HEK293 (cell line): Measurements from ENCODE around the gene NOP9.
A peak's percentile ranks its signal among the peaks of the same experiment; 100 is the strongest.

Experiments used
- CTCF ChIA-PET: fragments of 350-600 bp; formaldehyde crosslinking; extraction: SDS; loops from one replicate; lab custom pipeline; 2021; ENCODE audit warnings: antibody characterized with exemption; lab: Yijun Ruan, JAX
- POLR2A ChIA-PET: fragments of 300-600 bp; formaldehyde crosslinking; extraction: SDS; loops from one replicate; lab custom pipeline; 2020; ENCODE audit warnings: antibody characterized with exemption, inconsistent platforms; lab: Yijun Ruan, JAX
- H3K27ac ChIP-seq: fragments of 200-500 bp; sonication (Bioruptor generic); 2 replicates; pipeline ENCODE4 v1.5.1; 2014; ENCODE audit warnings: low read depth, low read length, control low read depth, inconsistent platforms; ENCODE audit errors: extremely low read depth
- H3K36me3 ChIP-seq, 2 experiments: fragments of 200-500 bp in 1 of 2; sonication (Bioruptor generic) in 1 of 2; 1 replicate in 1 of 2; 2 replicates in 1 of 2; pipeline ENCODE4 v1.5.1; 2014 to 2017; ENCODE audit warnings: inconsistent platforms in 2 of 2, low read length in 2 of 2; ENCODE audit not compliant: control insufficient read depth in 2 of 2, insufficient read depth in 1 of 2
- H3K4me1 ChIP-seq: fragments of 200-500 bp; sonication (Bioruptor generic); 2 replicates; pipeline ENCODE4 v1.5.1; 2014; ENCODE audit warnings: mild to moderate bottlenecking, low read length, inconsistent platforms; ENCODE audit not compliant: control insufficient read depth, insufficient read depth
- H3K4me3 ChIP-seq: 2 replicates; pipeline ENCODE4 v1.5.1; 2011; ENCODE audit warnings: low read depth, mild to moderate bottlenecking, control low read depth, low read length, moderate library complexity
- H3K9me3 ChIP-seq: fragments of 200-500 bp; sonication (Bioruptor generic); 2 replicates; pipeline ENCODE4 v1.5.1; 2014; ENCODE audit warnings: low read depth, low read length, inconsistent platforms; ENCODE audit not compliant: control insufficient read depth, insufficient read depth
- BCL6B ChIP-seq: fragments of 450-650 bp; formaldehyde crosslinking; IDR thresholded peaks from 2 replicates; pipeline ENCODE4 v1.5.1; 2017; ENCODE audit warnings: missing biosample characterization, missing genetic modification characterization
- GLI4 ChIP-seq: fragments of 450-650 bp; formaldehyde crosslinking; IDR thresholded peaks from 2 replicates; pipeline ENCODE4 v1.5.1; 2016; ENCODE audit warnings: missing biosample characterization, missing genetic modification characterization
- HOXC10 ChIP-seq: sonication (generic); formaldehyde crosslinking; IDR thresholded peaks from 2 replicates; pipeline ENCODE4 v1.8.1; 2023; ENCODE audit warnings: mild to moderate bottlenecking, missing genetic modification reagents
- INSM2 ChIP-seq: fragments of 450-650 bp; formaldehyde crosslinking; IDR thresholded peaks from 2 replicates; pipeline ENCODE4 v1.5.1; 2016; ENCODE audit warnings: missing biosample characterization, missing genetic modification characterization
- KLF16 ChIP-seq: fragments of 450-650 bp; formaldehyde crosslinking; IDR thresholded peaks from 2 replicates; pipeline ENCODE4 v1.5.1; 2017; ENCODE audit warnings: missing biosample characterization, missing genetic modification characterization
- MYNN ChIP-seq: fragments of 450-650 bp; formaldehyde crosslinking; IDR thresholded peaks from 2 replicates; pipeline ENCODE4 v1.5.1; 2016; ENCODE audit warnings: missing biosample characterization, missing genetic modification characterization, borderline replicate concordance
- SP3 ChIP-seq: fragments of 450-650 bp; formaldehyde crosslinking; IDR thresholded peaks from 2 replicates; pipeline ENCODE4 v1.5.1; 2016; ENCODE audit warnings: missing biosample characterization, missing genetic modification characterization
- YY1 ChIP-seq: fragments of 450-650 bp; formaldehyde crosslinking; IDR thresholded peaks from 2 replicates; pipeline ENCODE4 v1.5.1; 2018; ENCODE audit warnings: missing biosample characterization, missing genetic modification characterization
- ZFHX2 ChIP-seq: fragments of 450-650 bp; formaldehyde crosslinking; conservative IDR thresholded peaks from 2 replicates; pipeline ENCODE4 v1.5.1; 2016; ENCODE audit warnings: missing biosample characterization, missing genetic modification characterization
- ZNF114 ChIP-seq: fragments of 450-650 bp; formaldehyde crosslinking; IDR thresholded peaks from 2 replicates; pipeline ENCODE4 v1.5.0; 2017; ENCODE audit warnings: missing biosample characterization, missing genetic modification characterization
- ZNF121 ChIP-seq: fragments of 450-650 bp; formaldehyde crosslinking; IDR thresholded peaks from 2 replicates; pipeline ENCODE4 v1.5.1; 2016; ENCODE audit warnings: missing biosample characterization, missing genetic modification characterization
- ZNF16 ChIP-seq: fragments of 450-650 bp; formaldehyde crosslinking; IDR thresholded peaks from 2 replicates; pipeline ENCODE4 v1.5.1; 2016; ENCODE audit warnings: low read depth, missing biosample characterization, missing genetic modification characterization
- ZNF169 ChIP-seq: fragments of 450-650 bp; formaldehyde crosslinking; IDR thresholded peaks from 2 replicates; pipeline ENCODE4 v1.5.1; 2016; ENCODE audit warnings: missing biosample characterization, missing genetic modification characterization
- ZNF404 ChIP-seq: fragments of 450-650 bp; formaldehyde crosslinking; IDR thresholded peaks from 2 replicates; pipeline ENCODE4 v1.5.1; 2017; ENCODE audit warnings: missing biosample characterization, missing genetic modification characterization
- ZNF530 ChIP-seq: fragments of 450-650 bp; formaldehyde crosslinking; IDR thresholded peaks from 2 replicates; pipeline ENCODE4 v1.5.1; 2016; ENCODE audit warnings: low read depth, missing biosample characterization, missing genetic modification characterization
- ZNF548 ChIP-seq: fragments of 450-650 bp; formaldehyde crosslinking; IDR thresholded peaks from 2 replicates; pipeline ENCODE4 v1.5.1; 2016; ENCODE audit warnings: missing biosample characterization, missing genetic modification characterization
- ZNF561 ChIP-seq: fragments of 450-650 bp; IDR thresholded peaks from 2 replicates; pipeline ENCODE4 v1.5.1; 2018; ENCODE audit warnings: missing biosample characterization, missing genetic modification characterization, borderline replicate concordance
- ZNF571 ChIP-seq: fragments of 450-650 bp; formaldehyde crosslinking; IDR thresholded peaks from 2 replicates; pipeline ENCODE4 v1.5.0; 2017; ENCODE audit warnings: missing biosample characterization, missing genetic modification characterization
- ZNF585B ChIP-seq: fragments of 450-650 bp; formaldehyde crosslinking; IDR thresholded peaks from 2 replicates; pipeline ENCODE4 v1.5.1; 2016; ENCODE audit warnings: missing biosample characterization, missing genetic modification characterization
- TF ChIP-seq, protein P1 (sequence below): fragments of 450-650 bp; formaldehyde crosslinking; IDR thresholded peaks from 2 replicates; pipeline ENCODE4 v1.5.1; 2016; ENCODE audit warnings: missing biosample characterization, missing genetic modification characterization
- TF ChIP-seq, protein P2 (sequence below): fragments of 450-650 bp; formaldehyde crosslinking; IDR thresholded peaks from 2 replicates; pipeline ENCODE4 v1.5.1; 2017; ENCODE audit warnings: missing biosample characterization, missing genetic modification characterization
- TF ChIP-seq, protein P3 (sequence below): fragments of 450-650 bp; IDR thresholded peaks from 2 replicates; pipeline ENCODE4 v1.5.1; 2018; ENCODE audit warnings: missing biosample characterization, missing genetic modification characterization

Gene NOP9

GRCh38 chr14:24279301-24280186 lies 20.1 kb upstream of the NOP9 start:
- no peaks in the 10 kb centered on the region for H3K36me3 ChIP-seq
- no peak for TF ChIP-seq SP3
- TF ChIP-seq, protein P1, sequence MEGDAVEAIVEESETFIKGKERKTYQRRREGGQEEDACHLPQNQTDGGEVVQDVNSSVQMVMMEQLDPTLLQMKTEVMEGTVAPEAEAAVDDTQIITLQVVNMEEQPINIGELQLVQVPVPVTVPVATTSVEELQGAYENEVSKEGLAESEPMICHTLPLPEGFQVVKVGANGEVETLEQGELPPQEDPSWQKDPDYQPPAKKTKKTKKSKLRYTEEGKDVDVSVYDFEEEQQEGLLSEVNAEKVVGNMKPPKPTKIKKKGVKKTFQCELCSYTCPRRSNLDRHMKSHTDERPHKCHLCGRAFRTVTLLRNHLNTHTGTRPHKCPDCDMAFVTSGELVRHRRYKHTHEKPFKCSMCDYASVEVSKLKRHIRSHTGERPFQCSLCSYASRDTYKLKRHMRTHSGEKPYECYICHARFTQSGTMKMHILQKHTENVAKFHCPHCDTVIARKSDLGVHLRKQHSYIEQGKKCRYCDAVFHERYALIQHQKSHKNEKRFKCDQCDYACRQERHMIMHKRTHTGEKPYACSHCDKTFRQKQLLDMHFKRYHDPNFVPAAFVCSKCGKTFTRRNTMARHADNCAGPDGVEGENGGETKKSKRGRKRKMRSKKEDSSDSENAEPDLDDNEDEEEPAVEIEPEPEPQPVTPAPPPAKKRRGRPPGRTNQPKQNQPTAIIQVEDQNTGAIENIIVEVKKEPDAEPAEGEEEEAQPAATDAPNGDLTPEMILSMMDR (tag by site-specific recombination) = peak; percentile 70; the same call in 1 of the 2 replicates
- TF ChIP-seq, all 188 proteins: peak for 1
- Histone ChIP-seq H3K27ac (no peak overlapping the region), H3K4me1 (no peaks in the 10 kb centered on the region), H3K9me3 (no peaks in the 10 kb centered on the region), H3K4me3 (no peak overlapping the region)
- POLR2A ChIA-PET = interaction anchor here (2.9 kb wide), 1 partner anchor 8 kb away, joined by 14 read pairs; the partner anchor contains the start of gene RABGGTA
- CTCF ChIA-PET = interaction anchor here (2.2 kb wide), 1 partner anchor 18 kb away, joined by 12 read pairs; no protein-coding TSS in a partner anchor

DNA sequence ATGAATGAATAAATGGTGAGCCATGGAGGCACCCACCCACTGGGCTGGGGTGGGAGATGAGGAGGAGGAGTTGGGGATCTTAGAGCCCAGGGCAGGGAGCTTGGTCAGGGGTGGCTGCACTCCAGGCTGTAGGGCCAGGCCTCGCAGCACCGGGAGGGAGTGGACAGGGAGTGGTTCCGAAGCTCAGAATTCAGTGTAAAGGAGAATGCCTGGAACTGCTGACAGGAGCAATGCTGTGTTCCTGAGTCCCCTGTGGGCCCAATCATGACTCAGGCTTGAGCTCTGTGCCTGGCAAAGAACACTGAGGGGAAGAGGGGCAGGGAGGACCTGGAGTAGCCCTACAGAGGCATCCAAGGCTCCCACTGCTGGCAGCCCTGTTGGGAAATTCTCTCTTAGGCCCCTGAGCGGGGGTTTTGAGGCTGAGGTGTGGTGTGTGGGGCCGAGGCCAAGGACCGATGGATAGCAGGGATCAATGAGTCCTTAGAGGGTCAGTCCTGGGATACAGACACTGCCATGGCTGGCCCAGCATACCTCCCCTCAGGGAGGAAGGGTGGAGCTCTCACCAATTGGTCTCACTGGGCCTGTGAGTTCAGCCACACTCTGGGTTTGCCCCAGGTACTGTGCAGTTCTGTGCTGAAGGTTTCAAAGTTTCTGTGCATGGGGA lies 18.7 kb upstream of the NOP9 start:
- no peaks in the 10 kb centered on the region for H3K4me1 ChIP-seq
- ChIA-PET POLR2A (interaction anchor here (0.5 to 2.9 kb wide), 2 partner anchors 10 to 810 kb away, joined by 3 to 14 read pairs; partner anchors contain the start of gene RABGGTA), CTCF (interaction anchor here (0.6 to 1.5 kb wide), 4 partner anchors 9 to 33 kb away, joined by 3 to 4 read pairs (median 4); partner anchors contain the start of gene RABGGTA)
- H3K4me3 ChIP-seq = no peak overlapping the region
- TF ChIP-seq GLI4 (tag by site-specific recombination) = no peak
- no peak for TF ChIP-seq MYNN
- no peak for TF ChIP-seq YY1 (tag by site-specific recombination)
- no peak for TF ChIP-seq ZNF585B (tag by site-specific recombination)
- no peak for TF ChIP-seq ZNF530
- no peak for TF ChIP-seq ZNF404 (tag by site-specific recombination)
- TF ChIP-seq ZNF571 (tag by site-specific recombination) = no peak
- TF ChIP-seq, protein P2, sequence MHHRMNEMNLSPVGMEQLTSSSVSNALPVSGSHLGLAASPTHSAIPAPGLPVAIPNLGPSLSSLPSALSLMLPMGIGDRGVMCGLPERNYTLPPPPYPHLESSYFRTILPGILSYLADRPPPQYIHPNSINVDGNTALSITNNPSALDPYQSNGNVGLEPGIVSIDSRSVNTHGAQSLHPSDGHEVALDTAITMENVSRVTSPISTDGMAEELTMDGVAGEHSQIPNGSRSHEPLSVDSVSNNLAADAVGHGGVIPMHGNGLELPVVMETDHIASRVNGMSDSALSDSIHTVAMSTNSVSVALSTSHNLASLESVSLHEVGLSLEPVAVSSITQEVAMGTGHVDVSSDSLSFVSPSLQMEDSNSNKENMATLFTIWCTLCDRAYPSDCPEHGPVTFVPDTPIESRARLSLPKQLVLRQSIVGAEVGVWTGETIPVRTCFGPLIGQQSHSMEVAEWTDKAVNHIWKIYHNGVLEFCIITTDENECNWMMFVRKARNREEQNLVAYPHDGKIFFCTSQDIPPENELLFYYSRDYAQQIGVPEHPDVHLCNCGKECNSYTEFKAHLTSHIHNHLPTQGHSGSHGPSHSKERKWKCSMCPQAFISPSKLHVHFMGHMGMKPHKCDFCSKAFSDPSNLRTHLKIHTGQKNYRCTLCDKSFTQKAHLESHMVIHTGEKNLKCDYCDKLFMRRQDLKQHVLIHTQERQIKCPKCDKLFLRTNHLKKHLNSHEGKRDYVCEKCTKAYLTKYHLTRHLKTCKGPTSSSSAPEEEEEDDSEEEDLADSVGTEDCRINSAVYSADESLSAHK = no peak
- no peak for TF ChIP-seq ZNF169 (tag by site-specific recombination)
- TF ChIP-seq ZNF561 = no peak
- H3K9me3 ChIP-seq = no peaks in the 10 kb centered on the region
- H3K36me3 ChIP-seq = no peaks in the 10 kb centered on the region
- H3K27ac ChIP-seq = no peak overlapping the region

GRCh38 chr14:24281636-24282035 lies 18.0 kb upstream of the NOP9 start:
- Histone ChIP-seq H3K9me3 (no peaks in the 10 kb centered on the region), H3K27ac (no peak overlapping the region), H3K4me1 (no peaks in the 10 kb centered on the region), H3K4me3 (no peak overlapping the region), H3K36me3 (no peaks in the 10 kb centered on the region)
- POLR2A ChIA-PET = interaction anchor here (2.9 kb wide), 1 partner anchor 10 kb away, joined by 14 read pairs; the partner anchor contains the start of gene RABGGTA
- CTCF ChIA-PET = interaction anchor here (1.4 to 1.5 kb wide), 2 partner anchors 11 to 16 kb away, joined by 4 read pairs; partner anchors contain the start of gene RABGGTA
- no peak for TF ChIP-seq INSM2 (tag by site-specific recombination)
- TF ChIP-seq ZNF114 (tag by site-specific recombination) = no peak
- TF ChIP-seq ZNF16 (tag by site-specific recombination) = no peak
- TF ChIP-seq BCL6B (tag by site-specific recombination) = no peak
- TF ChIP-seq HOXC10 (CRISPR knock-in tag) = no peak
- no peak for TF ChIP-seq ZNF548 (tag by site-specific recombination)
- TF ChIP-seq, protein P3, sequence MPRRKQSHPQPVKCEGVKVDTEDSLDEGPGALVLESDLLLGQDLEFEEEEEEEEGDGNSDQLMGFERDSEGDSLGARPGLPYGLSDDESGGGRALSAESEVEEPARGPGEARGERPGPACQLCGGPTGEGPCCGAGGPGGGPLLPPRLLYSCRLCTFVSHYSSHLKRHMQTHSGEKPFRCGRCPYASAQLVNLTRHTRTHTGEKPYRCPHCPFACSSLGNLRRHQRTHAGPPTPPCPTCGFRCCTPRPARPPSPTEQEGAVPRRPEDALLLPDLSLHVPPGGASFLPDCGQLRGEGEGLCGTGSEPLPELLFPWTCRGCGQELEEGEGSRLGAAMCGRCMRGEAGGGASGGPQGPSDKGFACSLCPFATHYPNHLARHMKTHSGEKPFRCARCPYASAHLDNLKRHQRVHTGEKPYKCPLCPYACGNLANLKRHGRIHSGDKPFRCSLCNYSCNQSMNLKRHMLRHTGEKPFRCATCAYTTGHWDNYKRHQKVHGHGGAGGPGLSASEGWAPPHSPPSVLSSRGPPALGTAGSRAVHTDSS (tag by site-specific recombination) = no peak
- TF ChIP-seq ZFHX2 (tag by site-specific recombination) = no peak
- TF ChIP-seq ZNF121 = no peak
- TF ChIP-seq KLF16 (tag by site-specific recombination) = no peak
